ENCODE measurements around the gene MVB12A.

The MVB12A gene

DNA sequence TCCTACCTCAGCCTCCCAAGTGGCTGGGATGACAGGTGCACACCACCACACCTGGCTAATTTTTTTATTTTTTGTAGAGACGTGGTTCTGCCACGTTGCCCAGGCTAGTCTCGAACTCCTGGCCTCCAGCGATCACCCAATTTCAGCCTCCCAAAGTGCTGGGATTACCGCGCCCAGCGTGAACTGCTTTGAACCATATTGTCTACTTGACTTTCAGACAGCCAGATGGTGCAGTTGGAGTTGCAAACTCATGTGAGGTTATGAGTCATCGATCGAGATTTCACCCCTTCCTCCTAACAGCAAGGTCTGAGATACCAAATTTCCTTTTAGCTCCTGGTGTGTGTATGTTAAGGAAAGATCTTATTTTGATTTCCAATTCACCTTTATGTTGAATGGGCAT lies 53.2 kb downstream of the MVB12A start:
- DNase-seq (ENCODE audit: low read depth) = no peak
- no peak overlapping the region for H3K4me3 ChIP-seq (ENCODE audit: low read length)
- TF ChIP-seq, protein P1, sequence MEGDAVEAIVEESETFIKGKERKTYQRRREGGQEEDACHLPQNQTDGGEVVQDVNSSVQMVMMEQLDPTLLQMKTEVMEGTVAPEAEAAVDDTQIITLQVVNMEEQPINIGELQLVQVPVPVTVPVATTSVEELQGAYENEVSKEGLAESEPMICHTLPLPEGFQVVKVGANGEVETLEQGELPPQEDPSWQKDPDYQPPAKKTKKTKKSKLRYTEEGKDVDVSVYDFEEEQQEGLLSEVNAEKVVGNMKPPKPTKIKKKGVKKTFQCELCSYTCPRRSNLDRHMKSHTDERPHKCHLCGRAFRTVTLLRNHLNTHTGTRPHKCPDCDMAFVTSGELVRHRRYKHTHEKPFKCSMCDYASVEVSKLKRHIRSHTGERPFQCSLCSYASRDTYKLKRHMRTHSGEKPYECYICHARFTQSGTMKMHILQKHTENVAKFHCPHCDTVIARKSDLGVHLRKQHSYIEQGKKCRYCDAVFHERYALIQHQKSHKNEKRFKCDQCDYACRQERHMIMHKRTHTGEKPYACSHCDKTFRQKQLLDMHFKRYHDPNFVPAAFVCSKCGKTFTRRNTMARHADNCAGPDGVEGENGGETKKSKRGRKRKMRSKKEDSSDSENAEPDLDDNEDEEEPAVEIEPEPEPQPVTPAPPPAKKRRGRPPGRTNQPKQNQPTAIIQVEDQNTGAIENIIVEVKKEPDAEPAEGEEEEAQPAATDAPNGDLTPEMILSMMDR (conservative IDR thresholded peaks at IDR 0.05; ENCODE audit: low read depth, low read length) = no peak

All from retinal pigment epithelial cell (primary cell).